DOHH2 (cell line): Measurements from ENCODE around the gene CAMP.

Experiments used
- H3F3A ChIP-seq: fragments of 200-600 bp; sonication (generic), shearing (Covaris generic); 2 replicates; pipeline ENCODE4 v1.6.0; 2016; ENCODE audit warnings: antibody characterized with exemption, mild to moderate bottlenecking; ENCODE audit not compliant: control insufficient read depth, insufficient read depth
- H3K27ac ChIP-seq: fragments of 200-600 bp; sonication (generic); 2 replicates; pipeline ENCODE4 v1.5.1; 2014; ENCODE audit warnings: low read depth, mild to moderate bottlenecking, low read length, moderate library complexity
- H3K27me3 ChIP-seq: fragments of 200-600 bp; sonication (generic); 2 replicates; pipeline ENCODE4 v1.6.1; 2014; ENCODE audit warnings: mild to moderate bottlenecking, low read length, mixed read lengths; ENCODE audit not compliant: control insufficient read depth
- H3K36me3 ChIP-seq: fragments of 200-600 bp; sonication (generic); 2 replicates; pipeline ENCODE4 v1.6.1; 2014; ENCODE audit warnings: mild to moderate bottlenecking, low read length, moderate library complexity, mixed read lengths; ENCODE audit not compliant: control insufficient read depth
- H3K4me1 ChIP-seq: fragments of 200-600 bp; sonication (generic); 2 replicates; pipeline ENCODE4 v1.6.1; 2014; ENCODE audit warnings: mild to moderate bottlenecking, low read length, mixed read lengths; ENCODE audit not compliant: control insufficient read depth
- H3K4me2 ChIP-seq: fragments of 200-600 bp; sonication (generic); 2 replicates; pipeline ENCODE4 v1.6.0; 2014; ENCODE audit warnings: mild to moderate bottlenecking, low read length, moderate library complexity
- H3K4me3 ChIP-seq: fragments of 200-600 bp; sonication (generic); 2 replicates; pipeline ENCODE4 v1.5.1; 2014; ENCODE audit warnings: mild to moderate bottlenecking, low read length, mixed read lengths
- H3K79me2 ChIP-seq: fragments of 200-600 bp; sonication (generic); 2 replicates; pipeline ENCODE4 v1.6.1; 2014; ENCODE audit warnings: mild to moderate bottlenecking, low read length, mixed read lengths; ENCODE audit not compliant: control insufficient read depth
- H3K9me2 ChIP-seq: fragments of 200-600 bp; sonication (generic); replicated peaks from 2 replicates; pipeline ENCODE4 v1.6.1; 2014; ENCODE audit warnings: mild to moderate bottlenecking, low read length, mixed read lengths; ENCODE audit not compliant: control insufficient read depth
- H3K9me3 ChIP-seq: fragments of 200-600 bp; sonication (generic); 2 replicates; pipeline ENCODE4 v1.6.1; 2014; ENCODE audit warnings: antibody characterized with exemption, low read length, mixed read lengths; ENCODE audit not compliant: control insufficient read depth, insufficient read depth
- H4K20me1 ChIP-seq: fragments of 200-600 bp; sonication (generic); 2 replicates; pipeline ENCODE4 v1.6.0; 2014; ENCODE audit warnings: low read depth, mild to moderate bottlenecking, antibody characterized with exemption, low read length, moderate library complexity; ENCODE audit not compliant: control insufficient read depth, insufficient read depth
- EZH2phosphoT487 ChIP-seq: fragments of 200-600 bp; sonication (generic); IDR thresholded peaks from 2 replicates; pipeline ENCODE4 v1.6.1; 2017; ENCODE audit warnings: borderline replicate concordance, mild to moderate bottlenecking, antibody characterized with exemption, low read length, moderate library complexity, mixed read lengths
- TF ChIP-seq, protein P1 (sequence below): fragments of 200-600 bp; sonication (generic); IDR thresholded peaks from one replicate; pipeline ENCODE4 v1.5.1; 2014; ENCODE audit warnings: antibody characterized with exemption, mild to moderate bottlenecking, low read depth, low read length; ENCODE audit not compliant: poor library complexity, severe bottlenecking

The CAMP gene

DNA sequence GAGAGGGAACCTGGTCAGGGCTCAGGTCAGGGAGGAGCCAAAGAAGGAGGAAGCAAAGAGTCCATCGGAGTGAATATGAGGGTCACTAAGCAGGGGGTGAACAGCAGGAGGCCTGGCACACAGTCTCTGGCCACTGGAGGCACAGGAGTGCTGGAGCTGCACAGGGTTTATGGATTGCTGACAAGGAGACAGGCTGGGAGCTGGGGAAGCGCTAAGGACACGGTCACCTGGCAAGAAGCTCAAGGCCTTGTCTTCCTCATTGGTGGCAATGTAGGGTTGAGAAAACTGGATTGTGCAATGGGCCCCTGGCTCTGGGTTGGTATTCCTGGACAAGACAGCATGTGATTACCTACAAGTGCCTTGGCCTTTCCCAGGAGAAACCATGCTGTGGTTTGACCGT lies 5.8 kb upstream of the CAMP start:
- Histone ChIP-seq H4K20me1 (no peaks in the 10 kb centered on the region), H3F3A (no peaks in the 10 kb centered on the region), H3K27me3 (peaks cover 4% of the 10 kb centered on the region; the same call in 1 of the 2 replicates), H3K4me1 (peaks cover 5% of the 10 kb centered on the region), H3K4me2 (no peak overlapping the region), H3K27ac (no peak overlapping the region), H3K79me2 (no peaks in the 10 kb centered on the region), H3K4me3 (no peak overlapping the region), H3K9me2 (no peaks in the 10 kb centered on the region), H3K36me3 (no peaks in the 10 kb centered on the region), H3K9me3 (no peaks in the 10 kb centered on the region)
- TF ChIP-seq, protein P1, sequence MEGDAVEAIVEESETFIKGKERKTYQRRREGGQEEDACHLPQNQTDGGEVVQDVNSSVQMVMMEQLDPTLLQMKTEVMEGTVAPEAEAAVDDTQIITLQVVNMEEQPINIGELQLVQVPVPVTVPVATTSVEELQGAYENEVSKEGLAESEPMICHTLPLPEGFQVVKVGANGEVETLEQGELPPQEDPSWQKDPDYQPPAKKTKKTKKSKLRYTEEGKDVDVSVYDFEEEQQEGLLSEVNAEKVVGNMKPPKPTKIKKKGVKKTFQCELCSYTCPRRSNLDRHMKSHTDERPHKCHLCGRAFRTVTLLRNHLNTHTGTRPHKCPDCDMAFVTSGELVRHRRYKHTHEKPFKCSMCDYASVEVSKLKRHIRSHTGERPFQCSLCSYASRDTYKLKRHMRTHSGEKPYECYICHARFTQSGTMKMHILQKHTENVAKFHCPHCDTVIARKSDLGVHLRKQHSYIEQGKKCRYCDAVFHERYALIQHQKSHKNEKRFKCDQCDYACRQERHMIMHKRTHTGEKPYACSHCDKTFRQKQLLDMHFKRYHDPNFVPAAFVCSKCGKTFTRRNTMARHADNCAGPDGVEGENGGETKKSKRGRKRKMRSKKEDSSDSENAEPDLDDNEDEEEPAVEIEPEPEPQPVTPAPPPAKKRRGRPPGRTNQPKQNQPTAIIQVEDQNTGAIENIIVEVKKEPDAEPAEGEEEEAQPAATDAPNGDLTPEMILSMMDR: no peak
- no peak for TF ChIP-seq EZH2phosphoT487

DNA sequence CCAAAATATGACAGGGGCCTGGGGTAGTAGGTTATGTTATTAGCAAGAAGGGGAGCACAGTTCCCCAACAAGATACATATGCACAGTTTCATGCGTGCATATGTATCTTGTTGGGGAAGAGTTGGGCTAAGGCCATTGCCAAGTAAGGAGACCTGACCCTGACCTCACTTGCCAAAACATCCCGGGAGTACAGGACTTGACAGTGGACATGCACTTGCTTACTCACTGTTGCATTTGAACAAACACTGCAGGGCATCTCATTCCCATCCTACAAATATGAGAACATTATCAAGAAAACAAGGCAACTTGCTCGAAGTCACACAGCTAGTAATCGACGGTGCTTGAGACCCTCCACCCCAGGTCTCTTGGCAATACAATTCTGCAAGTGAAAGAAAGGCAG lies 4.8 kb upstream of the CAMP start:
- H3K27ac ChIP-seq: no peak overlapping the region
- H3K79me2 ChIP-seq: no peaks in the 10 kb centered on the region
- no peaks in the 10 kb centered on the region for H3F3A ChIP-seq
- no peak overlapping the region for H3K4me3 ChIP-seq
- H3K9me2 ChIP-seq: no peaks in the 10 kb centered on the region
- peaks cover 16% of the 10 kb centered on the region for H3K4me1 ChIP-seq
- peaks cover 4% of the 10 kb centered on the region; the same call in 1 of the 2 replicates for H3K27me3 ChIP-seq
- H3K36me3 ChIP-seq: no peaks in the 10 kb centered on the region
- no peak for TF ChIP-seq EZH2phosphoT487
- TF ChIP-seq, protein P1: no peak
- H4K20me1 ChIP-seq: no peaks in the 10 kb centered on the region
- H3K4me2 ChIP-seq: no peak overlapping the region
- H3K9me3 ChIP-seq: no peaks in the 10 kb centered on the region

DNA sequence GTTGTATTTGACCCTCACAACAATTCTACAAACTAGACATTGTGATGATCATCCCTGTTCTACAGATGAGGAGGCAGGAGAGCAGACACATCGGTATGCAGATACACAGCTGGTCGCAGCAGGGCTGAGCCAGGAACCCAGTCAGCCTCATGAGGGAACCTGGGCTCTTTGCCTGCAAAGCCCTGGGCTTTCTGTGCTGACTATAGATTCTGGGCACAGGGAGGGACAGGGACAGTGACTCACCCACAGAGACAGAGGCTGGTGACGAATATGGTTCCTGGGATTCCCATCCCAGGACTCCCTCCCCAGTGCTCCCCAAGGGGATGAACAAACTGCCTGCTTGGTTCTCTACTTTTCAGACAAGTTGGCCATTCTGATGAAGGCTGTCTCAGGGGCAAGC lies 3.8 kb upstream of the CAMP start:
- Histone ChIP-seq H3K36me3 (no peaks in the 10 kb centered on the region), H3K79me2 (no peaks in the 10 kb centered on the region), H3K27me3 (peaks cover 4% of the 10 kb centered on the region; the same call in 1 of the 2 replicates), H3K9me3 (no peaks in the 10 kb centered on the region), H4K20me1 (no peaks in the 10 kb centered on the region), H3F3A (no peaks in the 10 kb centered on the region), H3K4me3 (no peak overlapping the region), H3K4me2 (no peak overlapping the region), H3K9me2 (no peaks in the 10 kb centered on the region), H3K4me1 (peaks cover 26% of the 10 kb centered on the region), H3K27ac (no peak overlapping the region)
- no peak for TF ChIP-seq EZH2phosphoT487
- TF ChIP-seq, protein P1: no peak
